GM21576 (cell line): ENCODE results near the gene SOX2.
A peak's percentile ranks its signal among the peaks of the same experiment; 100 is the strongest.

Source experiments
- ATAC-seq: cut with Tn5 transposase; IDR thresholded peaks from one replicate; pipeline ENCODE4 v1.9.1; 2021; ENCODE audit warnings: mild to moderate bottlenecking, moderate library complexity; ENCODE audit not compliant: unreplicated experiment

The SOX2 gene

DNA sequence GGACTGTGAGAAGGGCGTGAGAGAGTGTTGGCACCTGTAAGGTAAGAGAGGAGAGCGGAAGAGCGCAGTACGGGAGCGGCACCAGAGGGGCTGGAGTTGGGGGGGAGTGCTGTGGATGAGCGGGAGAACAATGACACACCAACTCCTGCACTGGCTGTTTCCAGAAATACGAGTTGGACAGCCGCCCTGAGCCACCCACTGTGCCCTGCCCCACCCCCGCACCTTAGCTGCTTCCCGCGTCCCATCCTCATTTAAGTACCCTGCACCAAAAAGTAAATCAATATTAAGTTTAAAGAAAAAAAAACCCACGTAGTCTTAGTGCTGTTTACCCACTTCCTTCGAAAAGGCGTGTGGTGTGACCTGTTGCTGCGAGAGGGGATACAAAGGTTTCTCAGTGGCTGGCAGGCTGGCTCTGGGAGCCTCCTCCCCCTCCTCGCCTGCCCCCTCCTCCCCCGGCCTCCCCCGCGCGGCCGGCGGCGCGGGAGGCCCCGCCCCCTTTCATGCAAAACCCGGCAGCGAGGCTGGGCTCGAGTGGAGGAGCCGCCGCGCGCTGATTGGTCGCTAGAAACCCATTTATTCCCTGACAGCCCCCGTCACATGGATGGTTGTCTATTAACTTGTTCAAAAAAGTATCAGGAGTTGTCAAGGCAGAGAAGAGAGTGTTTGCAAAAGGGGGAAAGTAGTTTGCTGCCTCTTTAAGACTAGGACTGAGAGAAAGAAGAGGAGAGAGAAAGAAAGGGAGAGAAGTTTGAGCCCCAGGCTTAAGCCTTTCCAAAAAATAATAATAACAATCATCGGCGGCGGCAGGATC is at the start of gene SOX2:
TSS of gene SOX2 (plus strand) at position 601 of the 811 bp plus-strand sequence. CDS start 436 bp downstream, outside the sequence.
- peak; percentile 45 for ATAC-seq

- no peak for ATAC-seq
Observed at GRCh38 chr3:181683563-181683962, 28.2 kb upstream of the SOX2 start.

DNA sequence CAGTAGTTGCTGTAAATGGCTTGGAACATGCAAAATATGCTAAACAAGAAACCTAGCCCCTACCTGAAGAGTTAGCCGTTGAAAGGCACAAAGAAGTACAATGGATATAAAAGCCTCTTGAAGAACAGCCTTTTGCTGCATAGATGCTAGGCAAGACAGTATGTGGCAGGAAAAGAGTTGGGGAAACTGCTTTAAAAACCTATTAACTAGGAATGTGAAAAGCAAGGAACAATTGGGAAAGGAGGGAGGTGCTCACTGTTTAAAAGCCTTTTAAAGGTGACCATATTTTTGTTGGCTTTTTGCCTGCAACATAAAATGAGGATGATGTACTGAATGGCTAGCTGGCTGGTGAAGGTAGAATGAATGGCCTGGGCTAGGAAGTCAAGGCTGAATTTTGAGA is 24.5 kb upstream of the SOX2 start:
- ATAC-seq: no peak

DNA sequence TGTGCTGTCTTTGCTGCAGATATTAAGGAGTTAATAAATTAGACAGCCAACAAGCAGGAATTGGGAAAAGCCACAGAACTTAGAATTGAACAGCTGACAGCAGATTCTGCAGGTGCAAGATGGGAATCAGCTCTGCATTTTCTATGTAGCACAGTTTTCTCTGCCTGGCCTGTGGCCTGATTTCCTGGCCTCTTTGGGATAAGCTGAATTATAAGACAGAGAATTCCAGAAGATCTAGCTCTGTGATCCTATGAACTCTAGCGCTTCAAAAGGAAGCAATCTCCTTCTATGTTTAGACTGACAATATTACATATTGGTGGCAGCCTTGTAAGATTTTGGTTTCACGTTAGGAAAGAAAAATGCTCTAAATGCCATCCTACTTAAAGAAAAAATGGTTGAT is 24.0 kb upstream of the SOX2 start:
- ATAC-seq: no peak

- ATAC-seq: no peak
Observed at GRCh38 chr3:181689546-181689945, 22.2 kb upstream of the SOX2 start.

DNA sequence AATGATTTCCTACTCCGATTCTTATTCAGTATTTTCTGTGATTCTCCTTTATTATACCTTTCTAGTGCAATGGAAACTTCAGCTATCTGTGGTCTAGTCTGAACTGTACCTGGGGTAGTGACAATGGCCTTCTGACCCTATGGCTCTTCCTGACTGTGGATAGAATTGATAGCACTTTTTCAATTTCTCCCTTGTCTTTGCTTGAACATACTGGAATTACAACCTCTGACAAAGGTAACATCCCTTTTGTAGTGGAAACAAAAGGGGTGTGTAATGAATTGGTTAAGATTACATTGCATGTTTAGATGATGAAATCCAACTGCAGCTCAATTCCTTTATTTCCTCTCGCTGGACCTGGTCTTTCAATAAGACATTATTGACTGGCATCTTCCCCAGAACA is 21.0 kb upstream of the SOX2 start:
- ATAC-seq: no peak

- ATAC-seq: no peak
Observed at GRCh38 chr3:181691901-181692300, 19.8 kb upstream of the SOX2 start.

GRCh38 chr3:181692311-181693145 is 19.2 kb upstream of the SOX2 start:
- ATAC-seq: no peak

GRCh38 chr3:181693280-181693679 is 18.4 kb upstream of the SOX2 start:
- no peak for ATAC-seq

- ATAC-seq: no peak
Observed at GRCh38 chr3:181694805-181695660, 16.7 kb upstream of the SOX2 start.

- ATAC-seq: no peak
Observed at GRCh38 chr3:181695661-181696491, 15.8 kb upstream of the SOX2 start.

DNA sequence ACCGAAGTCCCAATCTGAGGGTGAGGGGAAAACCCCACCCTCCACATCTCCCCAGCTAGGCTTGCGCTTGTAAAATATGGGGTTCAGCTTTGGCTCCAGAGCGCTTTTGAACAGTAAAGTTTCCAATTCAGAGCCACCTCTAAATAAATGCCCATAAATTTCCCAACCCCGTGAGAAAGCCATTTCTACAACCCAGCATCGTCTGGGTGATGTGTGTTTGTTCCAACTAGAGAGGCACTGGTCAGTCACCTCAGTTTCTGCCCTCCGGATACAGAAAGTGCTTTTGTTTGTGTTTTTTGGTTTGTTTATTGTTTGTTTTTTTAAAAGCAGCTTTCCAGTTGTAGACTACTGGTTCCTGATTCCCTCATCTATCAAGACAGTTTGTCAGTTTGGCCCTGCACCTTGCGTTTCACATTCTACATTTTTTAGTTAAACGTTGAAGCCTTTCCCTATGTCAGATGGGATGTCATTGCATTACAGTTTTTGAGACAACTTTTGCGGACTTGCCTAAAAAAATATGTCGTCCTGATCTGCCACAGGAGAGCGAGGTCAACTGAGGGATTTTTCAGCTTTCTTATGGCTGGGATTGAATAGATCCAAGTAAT is 15.0 kb upstream of the SOX2 start:
- no peak for ATAC-seq

- ATAC-seq: no peak
Observed at GRCh38 chr3:181698263-181698954, 13.3 kb upstream of the SOX2 start.

GRCh38 chr3:181699171-181699903 is 12.4 kb upstream of the SOX2 start:
- no peak for ATAC-seq

DNA sequence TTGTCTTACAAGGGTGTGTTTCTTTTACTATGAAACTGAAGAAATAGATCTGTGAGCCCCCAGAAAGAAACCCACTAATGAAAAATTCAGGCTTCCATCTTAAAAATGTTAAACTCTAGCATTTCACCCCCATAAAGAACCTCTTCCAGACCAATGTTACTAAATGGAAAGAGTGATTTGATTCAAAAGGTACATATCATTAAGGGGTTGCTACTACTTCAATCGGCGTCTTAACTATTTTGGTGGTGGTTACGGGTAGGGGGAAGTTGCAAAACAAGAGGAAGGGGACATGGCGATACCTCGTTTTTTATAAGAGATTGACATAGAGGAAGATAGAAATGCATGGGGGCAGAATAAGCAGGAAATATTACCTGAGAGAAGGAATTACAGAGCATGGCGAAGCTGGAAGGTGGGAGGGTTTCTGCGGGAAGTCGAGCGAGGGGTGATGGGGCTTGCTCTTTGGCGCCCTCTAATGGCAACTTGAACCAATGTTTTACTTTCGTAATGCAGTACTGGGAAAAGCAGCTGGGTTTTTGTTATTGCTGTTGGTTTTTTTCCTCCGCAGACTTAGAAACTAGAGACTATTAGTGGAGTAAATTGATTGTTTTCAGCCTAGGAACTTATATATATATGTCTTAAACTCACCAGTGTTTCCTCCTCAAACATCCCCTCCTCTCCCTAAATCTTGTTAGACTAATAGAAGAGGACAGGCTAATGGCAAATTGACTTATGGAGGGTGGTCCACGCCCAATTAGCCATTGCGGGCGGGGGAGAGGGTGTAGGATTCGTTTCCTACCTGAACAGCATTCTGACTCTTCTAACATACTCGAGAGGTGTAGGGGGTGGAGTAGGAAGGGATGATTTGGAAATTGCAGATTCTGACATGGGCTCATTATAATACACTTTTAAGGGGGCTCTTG is 11.3 kb upstream of the SOX2 start:
- ATAC-seq: peak; percentile 76

DNA sequence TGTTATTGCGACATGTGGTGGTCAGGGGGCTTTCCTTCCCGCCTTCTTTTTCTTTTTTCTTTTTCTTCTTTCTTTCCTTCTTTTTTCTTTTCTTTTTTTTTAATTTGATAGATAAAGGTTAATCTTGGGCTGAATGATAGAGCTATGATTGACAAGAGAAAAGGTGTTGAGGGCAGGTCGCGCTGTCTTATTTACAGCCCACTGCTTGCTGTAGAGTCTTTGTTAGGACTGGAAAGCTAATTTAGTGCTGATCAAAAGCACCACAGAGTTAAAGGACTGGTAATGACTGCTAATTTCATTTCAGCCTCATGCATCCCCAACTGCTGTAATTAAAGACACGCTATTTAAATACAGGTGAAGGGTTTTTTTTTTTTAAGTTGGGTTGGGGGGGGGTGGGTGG is 10.6 kb upstream of the SOX2 start:
- ATAC-seq: no peak

GRCh38 chr3:181703601-181704420 is 7.9 kb upstream of the SOX2 start:
- no peak for ATAC-seq
